ENCODE results near the gene NUDCD3. TPM values are rescaled to one million over a fixed set of nuclear protein-coding genes. Genes with fewer than 3 reads are reported as not detected.

The NUDCD3 gene
- total and polyA plus RNA-seq, 4 donors, result 24.8 to 91.0 (median 52.4) TPM

DNA sequence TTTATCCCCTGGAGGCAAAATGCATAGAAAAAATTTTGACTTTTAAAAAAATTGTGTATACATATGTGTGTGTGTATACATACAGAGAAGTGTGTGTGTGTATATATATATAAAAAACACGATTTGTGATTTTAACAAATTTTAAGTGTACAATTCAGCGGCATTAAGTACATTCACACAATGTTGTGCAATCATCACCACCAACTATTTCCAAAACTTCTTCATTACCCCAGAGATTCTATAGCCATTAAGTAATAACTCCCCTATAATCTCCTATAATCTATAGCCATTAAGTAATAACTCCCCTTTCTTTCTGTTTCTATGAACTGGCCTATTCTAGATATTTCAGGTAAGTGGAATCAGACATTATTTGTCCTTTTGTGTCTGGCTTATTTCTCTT lies 144.4 kb downstream of the NUDCD3 start:
- Histone ChIP-seq H3K27ac (ENCODE audit: low read depth in 1 of 2, low read length in 1 of 2) (no peak overlapping the region), H3K4me1 (ENCODE audit: control insufficient read depth in 5 of 5, insufficient read depth in 5 of 5, low read length in 5 of 5) (peaks cover 0 to 1% (median 0%) of the 10 kb centered on the region in 5 donors), H3K27me3 (ENCODE audit: control insufficient read depth in 3 of 3, insufficient read depth in 3 of 3, low read length in 2 of 3) (no peaks in the 10 kb centered on the region), H3K4me3 (no peak overlapping the region), H3K9ac (ENCODE audit: insufficient read depth in 1 of 2, low read length in 2 of 2) (no peak overlapping the region), H3K36me3 (ENCODE audit: control insufficient read depth in 4 of 4, insufficient read depth in 4 of 4, low read length in 4 of 4) (no peaks in the 10 kb centered on the region), H3K9me3 (ENCODE audit: control insufficient read depth in 4 of 4, insufficient read depth in 3 of 4, low read length in 3 of 4) (peaks cover 0 to 4% (median 0%) of the 10 kb centered on the region in 4 donors)
- ATAC-seq (ENCODE audit: insufficient read depth, low FRiP score) (no peak), DNase-seq (no peak)
- 88 to 90% methylated on average over 2 of the region's 2 CpGs for WGBS, 2 donors
- TF ChIP-seq, protein P1, sequence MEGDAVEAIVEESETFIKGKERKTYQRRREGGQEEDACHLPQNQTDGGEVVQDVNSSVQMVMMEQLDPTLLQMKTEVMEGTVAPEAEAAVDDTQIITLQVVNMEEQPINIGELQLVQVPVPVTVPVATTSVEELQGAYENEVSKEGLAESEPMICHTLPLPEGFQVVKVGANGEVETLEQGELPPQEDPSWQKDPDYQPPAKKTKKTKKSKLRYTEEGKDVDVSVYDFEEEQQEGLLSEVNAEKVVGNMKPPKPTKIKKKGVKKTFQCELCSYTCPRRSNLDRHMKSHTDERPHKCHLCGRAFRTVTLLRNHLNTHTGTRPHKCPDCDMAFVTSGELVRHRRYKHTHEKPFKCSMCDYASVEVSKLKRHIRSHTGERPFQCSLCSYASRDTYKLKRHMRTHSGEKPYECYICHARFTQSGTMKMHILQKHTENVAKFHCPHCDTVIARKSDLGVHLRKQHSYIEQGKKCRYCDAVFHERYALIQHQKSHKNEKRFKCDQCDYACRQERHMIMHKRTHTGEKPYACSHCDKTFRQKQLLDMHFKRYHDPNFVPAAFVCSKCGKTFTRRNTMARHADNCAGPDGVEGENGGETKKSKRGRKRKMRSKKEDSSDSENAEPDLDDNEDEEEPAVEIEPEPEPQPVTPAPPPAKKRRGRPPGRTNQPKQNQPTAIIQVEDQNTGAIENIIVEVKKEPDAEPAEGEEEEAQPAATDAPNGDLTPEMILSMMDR (IDR thresholded peaks at IDR 0.05; ENCODE audit: control extremely low read depth, extremely low read depth), result no peak

DNA sequence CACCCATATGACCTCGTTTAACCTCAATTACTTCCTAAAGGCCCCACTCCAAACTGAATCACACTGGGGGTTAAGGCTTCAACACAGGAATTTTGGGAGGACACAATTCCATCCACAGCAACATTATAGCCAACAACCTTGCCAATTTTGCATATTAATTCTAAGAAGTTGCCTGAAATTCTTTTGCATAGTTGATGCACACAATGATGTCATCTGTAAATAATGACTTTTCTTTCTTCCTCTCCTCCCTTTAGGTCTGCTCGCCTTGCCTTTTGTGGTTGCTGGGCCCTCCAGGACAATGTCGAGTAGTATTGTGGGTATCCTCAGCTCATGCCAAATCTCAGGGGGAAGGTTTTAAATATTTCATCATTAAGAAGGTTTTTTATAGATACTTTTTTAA lies 149.1 kb downstream of the NUDCD3 start:
- H3K27ac ChIP-seq (ENCODE audit: low read depth in 1 of 2, low read length in 1 of 2), result no peak overlapping the region
- H3K27me3 ChIP-seq (ENCODE audit: control insufficient read depth in 3 of 3, insufficient read depth in 3 of 3, low read length in 2 of 3), result no peaks in the 10 kb centered on the region
- ATAC-seq (ENCODE audit: insufficient read depth, low FRiP score) (no peak), DNase-seq (no peak)
- no peaks in the 10 kb centered on the region for H3K4me1 ChIP-seq (ENCODE audit: control insufficient read depth in 5 of 5, insufficient read depth in 5 of 5, low read length in 5 of 5)
- 87 to 90% methylated on average over 3 of the region's 3 CpGs for WGBS, 2 donors
- no peak overlapping the region for H3K4me3 ChIP-seq
- peaks cover 0 to 9% (median 0%) of the 10 kb centered on the region in 4 donors for H3K9me3 ChIP-seq (ENCODE audit: control insufficient read depth in 4 of 4, insufficient read depth in 3 of 4, low read length in 3 of 4)
- TF ChIP-seq, protein P1 (IDR thresholded peaks at IDR 0.05; ENCODE audit: control extremely low read depth, extremely low read depth), result no peak
- no peaks in the 10 kb centered on the region for H3K36me3 ChIP-seq (ENCODE audit: control insufficient read depth in 4 of 4, insufficient read depth in 4 of 4, low read length in 4 of 4)
- no peak overlapping the region for H3K9ac ChIP-seq (ENCODE audit: insufficient read depth in 1 of 2, low read length in 2 of 2)

DNA sequence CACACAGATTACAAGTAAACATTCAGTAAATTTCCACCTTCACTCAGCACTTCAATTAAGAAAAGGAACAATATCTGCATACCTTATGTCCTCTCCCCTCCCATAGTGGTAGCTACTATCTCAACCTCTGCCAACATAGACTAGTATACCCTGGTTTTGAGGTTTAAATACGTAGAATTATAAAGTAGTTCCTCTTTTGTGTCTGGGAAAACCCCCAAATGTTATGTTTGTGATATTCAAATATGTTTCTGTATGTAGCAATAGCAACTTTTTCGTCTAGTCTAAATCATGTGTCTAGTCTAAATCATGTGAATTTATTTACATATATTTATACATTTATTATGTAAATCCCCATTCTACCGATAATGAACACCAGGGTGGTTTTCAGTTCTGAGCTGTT lies 151.9 kb downstream of the NUDCD3 start:
- DNase-seq (no peak), ATAC-seq (ENCODE audit: insufficient read depth, low FRiP score) (no peak)
- WGBS, 2 donors, result 54 to 67% methylated on average over 3 of the region's 3 CpGs
- Histone ChIP-seq H3K4me1 (ENCODE audit: control insufficient read depth in 5 of 5, insufficient read depth in 5 of 5, low read length in 5 of 5) (peaks cover 0 to 5% (median 0%) of the 10 kb centered on the region in 5 donors), H3K9ac (ENCODE audit: insufficient read depth in 1 of 2, low read length in 2 of 2) (no peak overlapping the region), H3K27me3 (ENCODE audit: control insufficient read depth in 3 of 3, insufficient read depth in 3 of 3, low read length in 2 of 3) (no peaks in the 10 kb centered on the region), H3K36me3 (ENCODE audit: control insufficient read depth in 4 of 4, insufficient read depth in 4 of 4, low read length in 4 of 4) (no peaks in the 10 kb centered on the region), H3K4me3 (no peak overlapping the region), H3K27ac (ENCODE audit: low read depth in 1 of 2, low read length in 1 of 2) (no peak overlapping the region), H3K9me3 (ENCODE audit: control insufficient read depth in 4 of 4, insufficient read depth in 3 of 4, low read length in 3 of 4) (peaks cover 0 to 10% (median 0%) of the 10 kb centered on the region in 4 donors)
- TF ChIP-seq, protein P1 (IDR thresholded peaks at IDR 0.05; ENCODE audit: control extremely low read depth, extremely low read depth), result no peak

DNA sequence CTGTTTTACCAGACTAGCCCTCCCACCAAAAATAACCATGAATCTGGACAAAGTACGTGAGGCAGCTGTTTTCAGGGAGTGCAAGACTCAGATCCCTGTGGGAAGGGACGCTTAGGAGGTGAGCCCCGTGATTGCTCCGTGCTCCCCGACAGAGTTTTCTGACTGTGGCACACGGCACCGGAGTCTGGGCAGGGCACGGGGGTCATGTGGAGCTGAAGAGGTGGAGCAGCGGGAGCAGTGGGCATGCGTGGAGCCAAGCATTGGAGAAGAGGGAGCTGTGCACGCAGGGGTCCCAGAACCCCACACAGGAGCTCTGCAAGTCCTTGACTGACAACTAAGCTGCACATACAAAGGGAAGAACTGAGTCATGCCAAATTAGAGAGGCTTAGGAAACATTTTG lies 154.0 kb downstream of the NUDCD3 start:
- Histone ChIP-seq H3K4me3 (no peak overlapping the region), H3K4me1 (ENCODE audit: control insufficient read depth in 5 of 5, insufficient read depth in 5 of 5, low read length in 5 of 5) (peaks cover 0 to 6% (median 0%) of the 10 kb centered on the region in 5 donors), H3K27ac (ENCODE audit: low read depth in 1 of 2, low read length in 1 of 2) (no peak overlapping the region), H3K9me3 (ENCODE audit: control insufficient read depth in 4 of 4, insufficient read depth in 3 of 4, low read length in 3 of 4) (peaks cover 0 to 5% (median 0%) of the 10 kb centered on the region in 4 donors), H3K27me3 (ENCODE audit: control insufficient read depth in 3 of 3, insufficient read depth in 3 of 3, low read length in 2 of 3) (no peaks in the 10 kb centered on the region), H3K9ac (ENCODE audit: insufficient read depth in 1 of 2, low read length in 2 of 2) (no peak overlapping the region), H3K36me3 (ENCODE audit: control insufficient read depth in 4 of 4, insufficient read depth in 4 of 4, low read length in 4 of 4) (no peaks in the 10 kb centered on the region)
- 90 to 95% methylated on average over 11 of the region's 11 CpGs for WGBS, 2 donors
- DNase-seq, result no peak
- TF ChIP-seq, protein P1 (IDR thresholded peaks at IDR 0.05; ENCODE audit: control extremely low read depth, extremely low read depth), result no peak
- no peak for ATAC-seq (ENCODE audit: insufficient read depth, low FRiP score)

Data from lung (tissue), 12 donors.